CD1c-positive myeloid dendritic cell (primary cell): ENCODE results near the gene KCTD11.

Experiments
- DNase-seq: peaks from one replicate; pipeline ENCODE4 v3.0.0-alpha.2; 2016; ENCODE audit errors: extremely low spot score

KCTD11 gene

DNA sequence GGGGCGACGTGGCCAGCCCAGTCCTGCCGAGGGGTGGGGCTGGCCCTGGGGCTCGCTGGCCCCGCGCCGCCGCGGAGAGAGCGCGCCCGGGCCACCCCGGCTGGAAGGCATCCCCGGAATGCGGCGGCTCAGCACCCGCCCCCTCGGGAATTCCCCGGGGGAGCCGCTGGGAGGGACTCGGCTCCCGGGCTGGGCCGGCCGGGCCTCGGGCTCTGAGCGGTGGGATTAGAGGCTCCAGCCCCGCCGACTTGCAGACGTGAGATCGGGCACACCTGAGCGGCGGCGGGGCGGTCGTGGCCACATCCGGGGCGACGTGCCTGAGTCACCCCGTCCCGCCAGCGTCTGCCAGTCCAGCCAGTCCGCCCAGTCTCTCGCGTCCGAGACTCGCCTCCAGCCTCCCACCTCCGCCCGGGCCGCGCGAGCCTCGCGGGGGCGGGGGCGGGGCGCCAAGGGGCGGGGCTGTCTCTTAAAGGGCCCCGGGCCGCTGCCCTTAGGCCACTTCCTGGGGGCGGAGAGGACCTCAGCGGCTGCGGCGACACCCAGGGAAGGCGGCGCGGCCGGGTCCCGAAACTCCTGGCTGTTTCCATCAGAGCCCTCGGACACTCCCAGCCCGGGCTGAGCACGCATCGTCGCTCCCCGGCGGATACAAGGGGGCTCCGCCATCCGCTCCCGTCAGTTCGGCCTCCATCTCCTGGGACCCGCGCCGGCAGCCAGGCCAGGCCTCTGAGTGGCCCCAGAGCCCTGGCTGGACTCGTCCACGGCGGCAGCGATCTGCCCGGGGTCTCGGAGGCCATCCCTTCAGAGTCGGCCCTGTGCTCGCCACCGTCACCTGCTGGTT is at the start of gene KCTD11:
TSS of gene KCTD11 (plus strand) at position 498 of the 838 bp plus-strand sequence.
- DNase-seq, result peak; percentile 90

DNA sequence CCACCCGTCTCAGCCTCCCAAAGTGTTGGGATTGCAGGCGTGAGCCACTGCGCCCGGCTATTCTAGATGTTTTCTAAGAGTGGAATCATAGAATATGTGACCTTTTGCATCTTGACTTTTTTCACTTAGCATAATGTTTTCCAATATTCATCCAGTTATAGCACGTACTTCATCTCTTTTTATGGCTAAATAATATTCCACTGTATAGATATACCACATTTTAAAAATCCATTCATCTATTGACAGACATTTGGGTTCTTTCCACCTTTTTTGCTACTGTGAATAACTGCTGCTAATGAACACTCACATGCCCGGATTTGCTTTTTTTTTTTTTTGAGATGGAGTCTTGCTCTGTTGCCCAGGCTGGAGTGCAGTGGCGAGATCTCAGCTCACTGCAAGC is 47.8 kb upstream of the KCTD11 start:
- DNase-seq, result no peak

DNA sequence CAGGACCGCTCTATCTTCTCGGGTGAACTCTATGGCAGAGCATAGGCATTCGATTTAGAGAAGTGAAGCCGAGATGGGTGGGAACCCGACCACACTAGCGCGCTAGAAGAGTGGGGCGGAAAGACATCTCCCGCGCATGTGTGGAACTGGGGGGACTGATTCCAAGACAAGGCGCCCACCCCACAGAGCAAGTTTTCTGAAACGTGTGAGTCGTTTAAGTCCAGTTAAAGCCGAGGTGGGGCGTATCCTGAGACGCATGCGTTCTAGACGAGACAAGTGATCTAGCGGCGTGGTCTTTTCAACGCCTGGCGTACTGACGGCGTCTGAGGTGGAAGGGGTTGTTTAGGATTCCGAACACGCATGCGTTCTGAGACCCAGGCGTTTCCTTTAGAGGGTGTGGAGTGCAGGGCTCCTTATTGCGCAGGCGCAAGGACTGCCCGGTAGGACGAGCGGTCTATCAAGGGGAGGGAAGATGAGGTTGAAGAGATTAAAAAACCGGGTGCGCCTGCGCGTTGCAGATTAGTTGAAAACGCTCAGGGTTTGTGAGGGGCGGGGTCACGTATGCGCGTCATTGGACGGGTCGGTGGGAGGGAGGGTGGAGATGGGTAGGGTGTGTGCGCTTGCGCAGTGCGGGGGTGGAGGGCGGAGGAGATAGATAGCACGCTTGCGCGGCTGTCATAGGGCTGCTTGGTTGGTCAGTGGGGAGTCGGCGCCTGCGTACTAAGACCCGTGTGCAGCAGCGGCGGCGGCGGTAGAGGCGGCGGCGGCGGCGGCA is 44.9 kb upstream of the KCTD11 start, which contains the start of gene EIF5A:
TSS of gene EIF5A (plus strand) at position 718 of the 775 bp plus-strand sequence. CDS start 2,008 bp downstream, outside the sequence.
- peak; percentile 100 for DNase-seq

DNA sequence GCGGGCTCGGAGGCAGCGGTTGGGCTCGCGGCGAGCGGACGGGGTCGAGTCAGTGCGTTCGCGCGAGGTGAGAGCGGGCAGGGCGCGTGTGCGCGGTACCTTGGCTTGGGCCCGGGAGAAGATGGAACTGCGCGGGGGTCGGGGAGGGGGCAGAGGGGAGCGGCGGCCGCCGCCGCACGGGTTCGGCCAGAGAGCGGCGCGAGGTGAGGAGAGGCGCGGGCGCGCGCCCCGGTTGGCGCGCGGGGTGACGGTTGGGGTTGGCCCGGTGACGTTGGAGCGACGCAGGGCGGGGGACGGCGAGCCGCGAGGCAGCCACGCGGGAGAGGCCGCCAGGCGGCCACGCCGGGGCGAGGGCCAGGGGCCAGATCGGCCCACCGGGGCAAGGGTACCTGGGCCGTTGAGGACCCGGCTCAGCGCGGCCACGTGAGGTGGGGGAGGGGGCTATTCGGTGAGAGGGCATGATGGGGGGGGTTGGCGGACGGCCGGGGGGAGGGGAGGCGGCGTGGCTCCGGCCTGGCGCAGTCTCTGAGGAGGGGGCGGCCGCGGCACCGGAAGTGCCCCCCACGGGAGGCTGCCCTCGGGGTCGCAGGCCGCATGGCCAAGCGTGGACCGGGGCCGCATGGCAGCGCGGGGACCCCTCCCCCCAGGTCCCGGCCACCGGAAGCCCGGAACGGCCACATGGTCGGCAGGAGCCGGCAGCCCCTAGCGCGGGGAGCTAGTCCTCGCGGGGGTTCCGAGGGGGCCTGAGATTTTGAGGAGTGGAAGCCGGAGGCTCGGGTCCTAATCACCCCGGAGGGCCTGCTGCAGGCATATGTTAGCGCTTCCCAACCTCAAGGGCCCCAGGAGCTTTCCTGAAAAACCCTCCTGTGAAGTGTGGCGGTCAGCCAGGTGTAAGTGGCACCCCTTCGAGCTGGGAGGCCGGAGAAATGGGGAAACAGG is 44.0 kb upstream of the KCTD11 start:
- DNase-seq, result peak; percentile 70

DNA sequence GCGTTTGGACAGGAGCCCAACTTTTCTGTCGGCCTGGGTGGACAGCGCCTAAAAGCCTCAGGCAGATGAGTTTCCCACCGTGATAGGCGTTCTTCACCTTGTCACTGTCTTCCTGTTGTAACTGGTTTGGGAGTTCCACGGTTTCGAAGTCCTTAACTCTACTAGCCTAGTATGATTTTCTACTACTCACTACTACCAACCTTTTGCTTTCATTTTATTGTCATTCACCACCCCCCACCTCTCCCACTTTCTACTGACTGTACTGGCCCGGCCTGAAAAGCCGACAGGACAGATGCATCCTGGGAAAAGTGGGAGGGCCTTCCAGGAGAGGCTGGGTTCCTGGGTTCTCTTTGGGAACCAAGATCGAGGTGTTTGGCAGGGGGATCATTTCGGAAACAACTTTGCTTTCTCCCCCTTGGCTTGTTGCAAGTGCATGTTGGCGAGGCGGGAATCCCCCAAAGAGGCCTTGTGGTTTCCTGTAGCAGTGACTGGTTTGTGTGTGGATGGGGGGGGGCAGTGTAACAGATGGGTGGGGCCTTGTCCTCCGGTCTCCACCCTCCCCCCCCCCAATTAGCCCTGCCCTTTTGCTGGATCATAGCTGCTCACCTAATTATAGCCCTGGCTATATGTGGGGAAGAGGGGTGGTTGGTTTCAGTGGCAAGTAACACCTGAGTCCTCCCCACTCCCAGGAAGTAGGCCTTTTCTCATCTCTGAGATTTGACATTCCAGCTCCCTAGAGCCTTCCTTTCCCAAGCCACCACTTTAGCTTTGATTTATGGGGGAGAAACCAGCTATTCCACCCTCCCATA is 43.1 kb upstream of the KCTD11 start:
- peak; percentile 83 for DNase-seq

DNA sequence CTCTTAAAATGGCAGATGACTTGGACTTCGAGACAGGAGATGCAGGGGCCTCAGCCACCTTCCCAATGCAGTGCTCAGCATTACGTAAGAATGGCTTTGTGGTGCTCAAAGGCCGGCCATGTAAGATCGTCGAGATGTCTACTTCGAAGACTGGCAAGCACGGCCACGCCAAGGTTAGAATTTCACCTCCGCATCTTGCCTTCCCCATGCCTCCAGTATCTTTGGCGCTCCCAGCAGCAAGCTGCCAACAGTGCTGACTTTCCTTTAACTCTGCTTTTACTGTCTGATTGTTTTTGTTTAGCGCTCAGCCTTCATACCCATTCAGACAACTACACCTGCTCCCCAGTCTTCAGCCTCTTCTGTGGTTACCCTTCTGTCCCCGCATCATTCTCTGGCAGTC is 42.3 kb upstream of the KCTD11 start:
- DNase-seq, result no peak

DNA sequence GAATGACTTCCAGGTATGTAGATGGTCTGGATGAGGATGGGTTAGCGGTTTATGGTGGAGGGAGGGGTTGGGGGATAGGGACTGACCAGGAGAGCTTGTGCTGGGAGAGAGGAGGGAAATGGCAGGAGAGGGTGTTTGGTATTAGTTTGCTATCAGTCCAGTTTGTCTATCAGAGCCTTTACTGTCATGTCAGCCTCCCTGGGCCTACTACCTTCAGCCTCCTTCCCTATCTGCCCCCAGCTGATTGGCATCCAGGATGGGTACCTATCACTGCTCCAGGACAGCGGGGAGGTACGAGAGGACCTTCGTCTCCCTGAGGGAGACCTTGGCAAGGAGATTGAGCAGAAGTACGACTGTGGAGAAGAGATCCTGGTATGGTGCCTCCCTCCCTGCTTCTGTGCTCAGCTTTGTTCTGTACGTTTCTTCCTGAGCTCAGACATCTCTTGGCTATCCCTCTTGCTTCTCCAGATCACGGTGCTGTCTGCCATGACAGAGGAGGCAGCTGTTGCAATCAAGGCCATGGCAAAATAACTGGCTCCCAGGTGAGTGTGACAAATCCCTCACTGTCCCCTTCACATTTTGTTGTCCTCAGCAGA is 40.8 kb upstream of the KCTD11 start:
- no peak for DNase-seq

DNA sequence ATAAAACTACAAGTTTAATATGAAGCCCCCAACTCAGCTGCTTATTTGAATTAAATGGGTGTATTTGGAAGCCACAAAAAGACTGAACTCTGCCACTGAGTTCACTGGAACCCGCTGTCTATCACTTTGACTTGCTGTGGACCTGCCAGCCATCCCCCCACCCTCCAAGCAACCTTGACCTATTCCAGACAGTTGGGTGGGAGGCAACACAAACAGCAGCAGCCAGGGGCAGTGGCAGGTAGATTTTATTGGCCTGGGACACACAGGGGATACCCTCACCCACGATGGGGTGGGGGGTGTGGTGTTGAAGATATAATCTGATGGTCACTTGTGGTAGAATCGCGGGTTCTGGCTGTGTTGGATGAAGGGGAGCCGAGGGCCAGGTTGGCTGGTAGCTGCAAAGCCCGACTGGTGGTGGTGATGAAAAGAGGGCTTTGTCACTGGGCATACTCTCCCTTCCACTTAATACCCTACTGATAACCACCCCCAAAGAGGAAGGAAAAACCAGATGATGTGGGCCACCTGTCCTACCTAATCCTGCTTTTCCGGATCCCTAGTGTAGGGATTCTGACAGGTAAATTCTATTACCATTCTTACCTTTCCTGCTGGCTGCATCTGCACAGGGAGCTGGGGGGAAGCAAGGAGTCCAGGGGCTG is 39.4 kb upstream of the KCTD11 start:
- no peak for DNase-seq

DNA sequence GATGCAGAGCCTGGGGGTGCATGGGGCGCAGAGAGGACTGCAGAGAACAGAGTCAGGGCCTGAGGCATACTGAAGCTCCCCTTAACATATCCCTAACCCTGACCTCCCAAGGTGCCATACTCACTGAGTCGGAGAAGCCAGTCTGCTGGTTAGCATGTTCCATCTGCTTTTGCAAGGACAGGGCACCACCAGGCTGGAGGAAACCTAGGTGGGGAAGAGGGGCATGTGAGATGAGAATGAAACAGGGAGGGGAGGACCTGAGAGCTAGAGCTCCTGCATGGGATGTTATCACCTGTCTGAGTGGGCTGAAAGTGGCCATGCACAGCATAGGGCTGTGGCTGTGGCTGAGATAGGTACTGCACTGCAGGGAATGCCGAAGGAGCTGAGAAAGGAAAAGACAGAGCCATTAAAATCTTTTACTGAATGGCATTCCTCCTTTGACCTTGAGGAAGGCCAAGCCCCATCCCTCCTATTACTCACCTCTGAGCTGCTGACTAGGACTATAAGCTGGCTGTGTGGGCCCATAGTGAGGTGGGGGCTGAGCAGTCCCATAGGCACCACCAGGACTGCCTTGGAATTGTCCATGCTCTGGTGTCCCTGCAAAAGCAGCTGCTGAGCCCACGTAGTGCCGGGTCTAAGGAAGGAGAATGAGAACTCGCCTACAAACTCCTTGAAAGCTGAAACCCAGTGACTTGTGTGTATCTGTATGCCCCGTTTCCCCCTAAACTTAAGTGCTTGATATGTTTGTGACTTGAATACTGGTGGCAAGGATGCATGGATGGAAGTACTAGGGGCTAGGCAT is 38.7 kb upstream of the KCTD11 start:
- no peak for DNase-seq

DNA sequence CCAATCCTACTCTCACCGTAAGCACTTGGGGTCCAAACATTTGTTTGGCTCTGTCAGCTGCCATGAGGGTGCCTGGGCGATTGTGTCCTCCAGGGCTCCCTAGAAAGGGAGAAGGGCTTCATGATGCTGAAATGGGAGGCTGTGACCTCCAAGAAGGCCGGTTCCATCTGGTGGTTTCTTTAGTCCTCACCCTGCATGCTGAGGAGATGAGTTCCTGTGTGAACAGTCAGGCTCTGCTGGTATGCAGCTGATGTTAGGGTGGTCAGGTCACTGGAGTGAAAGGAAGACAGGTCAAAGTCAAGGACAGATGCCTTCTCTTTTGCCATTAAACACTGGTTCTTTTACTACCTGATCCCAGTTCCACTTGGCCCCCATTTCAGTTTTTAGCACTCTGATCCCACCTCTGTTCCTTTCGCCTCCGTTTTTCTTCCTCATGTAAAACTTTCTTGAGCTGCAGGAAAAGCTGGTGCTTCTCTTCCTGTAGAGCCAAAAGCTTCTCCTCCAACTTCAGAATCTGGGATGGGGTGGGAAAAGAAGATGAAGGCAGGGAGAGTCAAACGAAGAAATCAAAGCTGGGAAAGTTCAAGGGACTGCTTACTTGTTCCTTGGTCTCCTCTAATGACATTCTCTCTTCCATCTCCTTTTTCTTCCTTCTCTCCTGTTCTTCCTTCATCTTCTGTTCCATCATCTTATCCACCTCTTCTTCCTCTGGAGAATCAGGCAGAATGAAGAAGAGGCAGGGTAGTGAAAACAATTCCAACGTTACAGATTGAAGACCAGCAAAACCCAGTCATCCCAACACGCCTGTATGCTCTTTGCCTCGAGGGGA is 37.9 kb upstream of the KCTD11 start:
- DNase-seq, result no peak

DNA sequence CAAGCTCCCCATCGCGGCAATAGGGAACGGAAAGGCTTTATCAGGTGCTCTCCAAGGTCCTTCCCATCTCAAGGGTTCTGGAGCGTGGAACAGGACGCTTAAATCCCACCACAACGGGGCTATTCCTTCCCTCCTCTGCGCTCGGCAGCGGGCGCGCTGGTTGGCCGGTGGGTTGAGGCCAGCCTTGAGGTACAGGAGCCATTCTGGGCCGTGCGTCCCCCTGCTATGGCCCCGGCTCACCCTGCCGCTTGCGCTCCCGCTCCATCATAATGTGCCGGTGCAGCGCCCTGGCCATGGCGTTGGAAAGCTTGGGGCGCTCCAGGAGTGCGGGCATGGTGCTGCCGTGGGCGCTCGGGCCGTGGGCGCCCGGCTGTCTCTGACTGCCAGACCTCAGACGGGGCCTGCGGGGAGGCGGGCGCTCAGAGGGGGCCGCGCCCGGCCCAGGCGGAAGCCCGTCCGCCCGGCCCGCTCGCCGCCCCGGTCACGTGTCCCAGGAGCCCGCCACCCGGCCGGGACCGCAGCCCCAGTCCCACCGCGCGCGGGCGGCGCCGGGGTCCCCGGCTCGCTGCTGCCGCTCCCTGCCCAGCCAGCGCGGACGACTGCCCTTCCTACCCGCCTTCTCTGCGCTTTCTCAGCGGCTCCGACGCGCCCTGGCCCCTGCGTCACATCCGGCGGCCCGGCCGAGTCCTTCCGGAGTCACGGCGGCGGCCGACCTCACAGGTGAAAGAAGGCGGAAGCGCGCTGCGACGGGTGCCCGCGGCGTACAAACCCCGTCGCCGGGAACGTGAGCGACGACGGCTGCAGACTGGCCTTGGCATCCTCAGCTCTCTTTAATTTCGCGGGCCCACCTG is 37.0 kb upstream of the KCTD11 start, which contains the start of gene GPS2:
TSS of gene GPS2 (minus strand) at position 642 of the 851 bp plus-strand sequence. CDS start at position 334, 308 bp downstream.
- peak; percentile 92 for DNase-seq

DNA sequence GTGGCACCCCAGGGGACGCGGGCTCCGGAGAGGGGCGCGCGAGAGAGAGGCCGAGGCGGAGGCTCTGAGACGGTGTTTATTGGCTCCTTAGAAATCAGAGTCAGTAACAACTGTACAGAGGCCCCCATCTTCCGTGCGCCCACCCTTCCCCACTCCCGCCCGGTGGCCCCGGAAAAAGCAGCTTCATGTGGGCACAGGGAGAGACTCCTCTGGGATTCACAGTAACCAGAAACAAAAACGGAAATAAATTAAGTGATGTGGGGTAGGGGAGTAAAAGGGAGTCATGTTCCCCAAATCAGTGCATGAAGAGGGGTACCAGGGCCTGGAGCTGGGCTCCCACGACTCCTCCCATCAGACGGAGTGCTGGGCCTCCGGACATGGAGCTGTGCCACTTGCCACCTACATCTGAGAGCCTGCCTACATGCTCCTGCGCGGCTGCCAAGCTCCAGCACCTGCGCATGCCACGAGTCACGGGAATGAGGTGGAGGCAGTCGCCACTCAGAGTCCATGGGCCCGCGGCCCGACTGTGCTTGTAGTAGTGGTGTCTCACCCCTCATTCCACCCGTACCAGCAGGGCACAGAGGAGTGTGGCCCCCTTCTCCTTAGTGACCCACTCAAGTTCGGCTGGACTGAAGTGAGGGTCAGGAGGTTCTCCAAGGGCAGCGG is 36.3 kb upstream of the KCTD11 start:
- DNase-seq, result no peak

DNA sequence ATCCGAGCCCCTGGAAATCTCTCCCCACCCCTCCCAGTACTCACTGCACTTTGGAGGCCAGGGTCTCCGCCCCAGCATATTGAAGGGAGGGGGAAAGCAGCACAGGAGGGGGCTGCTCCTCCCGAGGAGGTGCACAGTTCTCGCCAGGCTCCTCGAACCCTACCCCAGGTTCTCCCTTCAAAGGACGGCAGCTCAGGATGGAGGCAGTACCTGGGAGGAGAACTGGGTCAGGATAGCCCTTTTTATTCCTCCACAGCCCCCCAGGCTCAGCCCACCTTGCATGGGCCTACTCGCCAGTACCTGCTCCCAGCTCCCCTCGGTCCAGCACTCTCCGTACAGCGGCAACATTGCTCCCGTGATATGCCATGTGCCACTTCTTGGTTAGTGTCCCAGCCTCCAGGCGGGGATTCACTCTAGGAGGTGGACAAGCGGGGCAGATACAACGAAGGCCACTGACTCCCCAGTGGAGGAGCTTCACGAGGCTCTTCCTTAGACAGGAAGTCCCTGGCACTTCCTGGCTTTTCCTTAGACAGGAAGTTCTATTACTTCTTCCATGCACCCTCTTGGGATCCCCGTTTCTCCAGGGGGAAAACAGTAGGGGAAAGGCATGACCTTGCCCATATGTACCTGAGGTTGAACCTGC is 34.7 kb upstream of the KCTD11 start:
- no peak for DNase-seq

DNA sequence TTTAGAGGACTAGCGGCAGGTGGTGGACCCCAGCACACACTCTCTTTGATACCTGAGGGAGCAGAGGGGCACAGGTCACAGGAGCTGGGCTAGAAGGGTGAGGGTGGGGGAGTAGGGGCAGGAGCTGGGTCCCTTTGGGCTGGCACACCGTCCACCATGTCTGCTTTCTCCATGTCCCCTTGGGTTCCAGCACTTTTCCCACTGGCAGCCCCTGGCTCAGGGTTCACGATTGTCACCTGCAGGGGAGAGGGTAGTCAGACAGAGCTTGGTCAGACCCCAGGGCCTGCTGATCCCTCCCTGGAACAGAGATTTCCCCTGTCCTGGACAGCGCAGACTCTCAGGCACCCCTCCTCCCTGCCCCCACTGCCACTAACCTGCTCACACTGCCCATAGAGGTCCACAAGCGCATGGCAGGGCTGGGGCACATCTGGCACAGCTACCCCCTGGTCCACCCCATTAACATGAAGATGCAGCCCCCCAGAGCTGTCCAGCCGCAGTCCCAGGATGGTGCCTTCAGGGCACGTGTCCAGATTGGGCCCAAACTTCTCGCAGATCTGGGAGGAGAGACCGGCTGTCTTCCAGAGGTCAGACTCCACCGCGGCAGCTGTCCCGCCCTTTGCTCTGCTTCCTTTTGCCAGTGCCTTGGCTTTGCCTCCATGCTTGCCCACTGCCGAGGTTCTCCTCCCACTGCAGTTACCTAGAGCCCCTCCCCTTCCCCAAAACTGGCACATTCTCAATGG is 33.7 kb upstream of the KCTD11 start:
- DNase-seq, result no peak

DNA sequence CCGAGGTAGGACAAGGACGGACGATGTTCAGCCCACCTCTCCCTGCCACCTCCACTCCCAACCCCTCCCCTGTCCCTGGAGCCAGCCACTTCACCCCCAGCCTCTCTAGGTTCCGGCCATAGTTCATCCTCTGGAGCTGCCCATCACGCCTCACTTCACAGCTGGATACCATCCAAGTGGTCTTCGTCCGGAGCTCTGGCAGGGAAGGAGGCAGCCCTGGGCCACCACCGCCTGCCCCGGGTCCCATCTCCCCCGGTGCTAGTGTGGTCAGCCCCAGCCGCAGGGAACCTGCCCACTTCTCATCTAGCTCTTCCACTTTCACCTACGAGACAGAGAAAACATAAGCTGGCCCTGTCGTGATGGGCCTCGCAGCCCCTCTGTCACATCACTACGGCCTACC is 30.5 kb upstream of the KCTD11 start:
- DNase-seq, result no peak
